Smooth muscle cell (in vitro differentiated cells): ENCODE measurements around the gene TMEM119. TPM values are rescaled to one million over a fixed set of nuclear protein-coding genes. Genes with fewer than 3 reads are reported as not detected.

Experiments
- DNase-seq: peaks from one replicate; lab custom pipeline; 2025; ENCODE audit not compliant: unreplicated experiment; lab: John Stamatoyannopoulos, UW
- H2AFZ ChIP-seq: fragments of 200-600 bp; sonication (generic); 2 replicates; pipeline ENCODE4 v1.6.0; 2016; ENCODE audit warnings: antibody characterized with exemption, low read depth, mild to moderate bottlenecking
- H3F3A ChIP-seq: fragments of 200-600 bp; sonication (generic); 2 replicates; pipeline ENCODE4 v1.6.0; 2017; ENCODE audit warnings: antibody characterized with exemption, low read depth
- H3K27ac ChIP-seq: fragments of 200-600 bp; sonication (generic); 2 replicates; pipeline ENCODE4 v1.5.1; 2016; ENCODE audit warnings: low read depth, mild to moderate bottlenecking
- H3K27me3 ChIP-seq: fragments of 200-600 bp; sonication (generic); 2 replicates; pipeline ENCODE4 v1.6.1; 2016; ENCODE audit warnings: low read depth, mild to moderate bottlenecking
- H3K36me3 ChIP-seq: fragments of 200-600 bp; sonication (generic); 2 replicates; pipeline ENCODE4 v1.5.1; 2016; ENCODE audit warnings: low read depth
- H3K4me1 ChIP-seq: fragments of 200-600 bp; sonication (generic); 2 replicates; pipeline ENCODE4 v1.5.1; 2016; ENCODE audit warnings: low read depth
- H3K4me2 ChIP-seq: fragments of 200-600 bp; sonication (generic); 2 replicates; pipeline ENCODE4 v1.6.0; 2016; ENCODE audit warnings: mild to moderate bottlenecking
- H3K4me3 ChIP-seq: fragments of 200-600 bp; sonication (generic); 2 replicates; pipeline ENCODE4 v1.5.1; 2016; ENCODE audit warnings: mild to moderate bottlenecking
- H3K79me2 ChIP-seq: fragments of 200-600 bp; sonication (generic); 2 replicates; pipeline ENCODE4 v1.6.0; 2016; ENCODE audit warnings: low read depth, mild to moderate bottlenecking
- H3K9ac ChIP-seq: fragments of 200-600 bp; sonication (generic); 2 replicates; pipeline ENCODE4 v1.6.0; 2016; ENCODE audit warnings: low read depth
- H3K9me3 ChIP-seq: fragments of 200-600 bp; sonication (generic); replicated peaks from 2 replicates; pipeline ENCODE4 v1.5.1; 2016; ENCODE audit warnings: low read depth
- H4K20me1 ChIP-seq: fragments of 200-600 bp; sonication (generic); 2 replicates; pipeline ENCODE4 v1.6.0; 2016; ENCODE audit warnings: low read depth
- CTCF ChIP-seq: fragments of 200-600 bp; sonication (generic); IDR thresholded peaks from 2 replicates; pipeline ENCODE4 v1.5.1; 2017; ENCODE audit warnings: borderline replicate concordance, mild to moderate bottlenecking, antibody characterized with exemption; ENCODE audit not compliant: insufficient read depth, poor library complexity, severe bottlenecking
- WGBS: methylation state at CpG from one replicate; pipeline ENCODE4 v1.1.7; 2016; ENCODE audit warnings: low lambda C conversion rate; 5-methylcytosine and 5-hydroxymethylcytosine counted together
- polyA plus RNA-seq: library from polyadenylated mRNA; unstranded; fragments of >200 nt; fragmentation: Nextera tagmentation; extraction: Ambion mirVana; gene quantifications from 2 replicates; pipeline ENCODE4 v1.2.1, GENCODE V29; 2016
- total RNA-seq: library from RNA; depleted of rRNA; stranded (reverse); fragments of >200 nt; gene quantifications from 2 replicates; pipeline ENCODE4 v1.2.3, GENCODE V29; 2014

Gene TMEM119
- total and polyA plus RNA-seq, 2 experiments from 2014 or later = 40.9 to 103 TPM

GRCh38 chr12:108638997-108639822 lies 41.3 kb upstream of the TMEM119 start:
- Histone ChIP-seq H3K4me2 (no peak overlapping the region), H3K27ac (no peak overlapping the region), H3K9ac (no peak overlapping the region), H3K9me3 (no peaks in the 10 kb centered on the region), H3K27me3 (no peaks in the 10 kb centered on the region), H3K4me1 (peaks cover 29% of the 10 kb centered on the region), H2AFZ (no peak overlapping the region), H4K20me1 (no peaks in the 10 kb centered on the region), H3F3A (peaks cover 4% of the 10 kb centered on the region), H3K4me3 (no peak overlapping the region), H3K79me2 (no peaks in the 10 kb centered on the region), H3K36me3 (no peaks in the 10 kb centered on the region)
- 94% methylated on average over 11 of the region's 11 CpGs for WGBS
- no peak for TF ChIP-seq CTCF
- no peak for DNase-seq

- H3K27ac ChIP-seq = no peak overlapping the region
- H3F3A ChIP-seq = peaks cover 4% of the 10 kb centered on the region
- no peaks in the 10 kb centered on the region for H3K9me3 ChIP-seq
- no peaks in the 10 kb centered on the region for H4K20me1 ChIP-seq
- peak overlapping the region; percentile 31 for H3K4me2 ChIP-seq
- DNase-seq = no peak
- no peak overlapping the region for H3K4me3 ChIP-seq
- H3K9ac ChIP-seq = no peak overlapping the region
- no peaks in the 10 kb centered on the region for H3K36me3 ChIP-seq
- H3K4me1 ChIP-seq = peaks cover 29% of the 10 kb centered on the region
- WGBS = 41% methylated on average over 18 of the region's 18 CpGs
- H3K79me2 ChIP-seq = no peaks in the 10 kb centered on the region
- no peak overlapping the region for H2AFZ ChIP-seq
- H3K27me3 ChIP-seq = no peaks in the 10 kb centered on the region
- TF ChIP-seq CTCF = no peak
These were observed 40.4 kb upstream of the TMEM119 start for GRCh38 chr12:108638141-108638827.

- H3K4me1 ChIP-seq = peaks cover 29% of the 10 kb centered on the region
- H3K27me3 ChIP-seq = no peaks in the 10 kb centered on the region
- 77% methylated on average over 7 of the region's 7 CpGs for WGBS
- no peaks in the 10 kb centered on the region for H3K79me2 ChIP-seq
- H3K36me3 ChIP-seq = no peaks in the 10 kb centered on the region
- H3K9ac ChIP-seq = no peak overlapping the region
- no peak overlapping the region for H3K4me3 ChIP-seq
- no peaks in the 10 kb centered on the region for H4K20me1 ChIP-seq
- H3K27ac ChIP-seq = no peak overlapping the region
- TF ChIP-seq CTCF = no peak
- H3K9me3 ChIP-seq = no peaks in the 10 kb centered on the region
- no peak for DNase-seq
- H3F3A ChIP-seq = peaks cover 2% of the 10 kb centered on the region
- H2AFZ ChIP-seq = no peak overlapping the region
- no peak overlapping the region for H3K4me2 ChIP-seq
These were observed 39.5 kb upstream of the TMEM119 start for GRCh38 chr12:108637222-108637971.
